H1 (cell line): ENCODE data around the gene ZBTB47. TPM values are rescaled to one million over a fixed set of nuclear protein-coding genes. Genes with fewer than 3 reads are reported as not detected.

Experiments used
- CTCF ChIA-PET: fragments of 300-600 bp; sonication (Branson Sonifier 250); formaldehyde crosslinking; loops from one replicate; lab custom pipeline; 2021; ENCODE audit not compliant: partially characterized antibody; lab: Charles Lee
- POLR2A ChIA-PET: fragments of 300-600 bp; sonication (Branson Sonifier 250); formaldehyde crosslinking; loops from one replicate; lab custom pipeline; 2021; ENCODE audit warnings: inconsistent platforms; ENCODE audit not compliant: partially characterized antibody; lab: Charles Lee
- DNase-seq, 2 experiments: peaks; one replicate each; pipeline versions ENCODE4 v3.0.0 to v3.0.0-alpha.2; 2010 to 2022; ENCODE audit warnings: low spot score in 2 of 2, low read depth in 1 of 2, mixed read lengths in 1 of 2
- FAIRE-seq: peaks from 2 replicates; lab custom pipeline; 2011; peaks lifted over from hg19 to GRCh38; lab: Jason Lieb, UNC
- H2AFZ ChIP-seq: 2 replicates; pipeline ENCODE4 v1.8.1; 2012; ENCODE audit warnings: low read length, inconsistent platforms
- H2AK5ac ChIP-seq: 2 replicates; pipeline ENCODE4 v1.6.1; 2013; ENCODE audit warnings: low read depth, low read length
- H2BK120ac ChIP-seq: replicated peaks from 2 replicates; pipeline ENCODE3; 2013; ENCODE audit warnings: low read depth, low read length, inconsistent platforms
- H2BK12ac ChIP-seq: 2 replicates; pipeline ENCODE4 v1.6.1; 2013; ENCODE audit warnings: low read depth, low read length
- H2BK15ac ChIP-seq: 2 replicates; pipeline ENCODE4 v1.6.1; 2013; ENCODE audit warnings: low read length
- H2BK20ac ChIP-seq: 2 replicates; pipeline ENCODE4 v1.6.1; 2013; ENCODE audit warnings: low read length
- H2BK5ac ChIP-seq: 2 replicates; pipeline ENCODE4 v1.6.1; 2013; ENCODE audit warnings: low read depth, low read length
- H3K14ac ChIP-seq: 2 replicates; pipeline ENCODE4 v1.6.1; 2013; ENCODE audit warnings: inconsistent platforms; ENCODE audit not compliant: insufficient read length
- H3K18ac ChIP-seq: 2 replicates; pipeline ENCODE4 v1.6.1; 2013; ENCODE audit warnings: low read length; ENCODE audit errors: extremely low read depth
- H3K23ac ChIP-seq: 2 replicates; pipeline ENCODE4 v1.6.1; 2013; ENCODE audit warnings: inconsistent platforms; ENCODE audit not compliant: insufficient read length
- H3K23me2 ChIP-seq: 2 replicates; pipeline ENCODE4 v1.6.1; 2013; ENCODE audit warnings: low read depth, low read length
- H3K27ac ChIP-seq: 2 replicates; pipeline ENCODE4 v1.6.1; 2011; ENCODE audit warnings: low read depth, low read length, inconsistent platforms
- H3K27me3 ChIP-seq, 4 experiments: replicated peaks in 1 of 4; 1 replicate in 1 of 4; 2 replicates in 3 of 4; pipeline versions ENCODE4 v1.6.1 to v1.8.1; 2011 to 2013; ENCODE audit warnings: low read length in 3 of 4, mild to moderate bottlenecking in 3 of 4, inconsistent platforms in 2 of 4, mixed read lengths in 2 of 4, moderate library complexity in 1 of 4; ENCODE audit not compliant: control insufficient read depth in 3 of 4, insufficient read depth in 3 of 4; ENCODE audit errors: extremely low read depth in 1 of 4
- H3K36me3 ChIP-seq, 4 experiments: 2 replicates each; pipeline versions ENCODE4 v1.6.1 to v1.8.1; 2011 to 2013; ENCODE audit warnings: mild to moderate bottlenecking in 4 of 4, low read length in 3 of 4, moderate library complexity in 2 of 4, control low read depth in 1 of 4, inconsistent platforms in 1 of 4; ENCODE audit not compliant: insufficient read depth in 4 of 4, control insufficient read depth in 2 of 4
- H3K4ac ChIP-seq: replicated peaks from 2 replicates; pipeline ENCODE3; 2013; ENCODE audit warnings: low read length, low read depth, mixed read lengths, inconsistent platforms; ENCODE audit not compliant: insufficient read length
- H3K4me1 ChIP-seq, 4 experiments: replicated peaks in 1 of 4; 1 replicate in 1 of 4; 2 replicates in 3 of 4; pipeline versions ENCODE4 v1.6.1 to v1.8.1; 2011 to 2013; ENCODE audit warnings: low read length in 3 of 4, inconsistent platforms in 2 of 4, mixed read lengths in 1 of 4; ENCODE audit not compliant: insufficient read depth in 4 of 4, control insufficient read depth in 3 of 4
- H3K4me2 ChIP-seq, 2 experiments: 2 replicates each; pipeline versions ENCODE4 v1.6.1 to v1.8.1; 2011 to 2013; ENCODE audit warnings: low read depth in 2 of 2, low read length in 2 of 2, control low read depth in 1 of 2, inconsistent platforms in 1 of 2, mild to moderate bottlenecking in 1 of 2; ENCODE audit not compliant: insufficient read depth in 1 of 2
- H3K4me3 ChIP-seq, 4 experiments: fragments of 200-600, 300-600 bp in 1 of 4; sonication (generic), shearing (Covaris generic), sonication (Bioruptor Twin) in 1 of 4; 2 replicates each; pipeline versions ENCODE4 v1.5.1 to v1.8.1; 2011 to 2016; ENCODE audit warnings: low read length in 4 of 4, low read depth in 3 of 4, control low read depth in 2 of 4, inconsistent platforms in 2 of 4, mild to moderate bottlenecking in 2 of 4, mixed read lengths in 1 of 4, moderate library complexity in 1 of 4; ENCODE audit not compliant: insufficient read depth in 2 of 4; ENCODE audit errors: extremely low read depth in 1 of 4
- H3K56ac ChIP-seq: replicated peaks from 2 replicates; pipeline ENCODE3; 2013; ENCODE audit warnings: low read depth, mild to moderate bottlenecking, mixed read lengths, low read length, inconsistent platforms; ENCODE audit not compliant: insufficient read length
- H3K79me1 ChIP-seq: 2 replicates; pipeline ENCODE4 v1.6.1; 2013; ENCODE audit warnings: low read depth, low read length, control low read depth
- H3K79me2 ChIP-seq, 2 experiments: 2 replicates each; pipeline versions ENCODE4 v1.6.1 to v1.8.1; 2012 to 2013; ENCODE audit warnings: low read length in 2 of 2, mild to moderate bottlenecking in 2 of 2, inconsistent platforms in 1 of 2; ENCODE audit not compliant: insufficient read depth in 2 of 2, control insufficient read depth in 1 of 2
- H3K9ac ChIP-seq, 4 experiments: replicated peaks in 1 of 4; 1 replicate in 1 of 4; 2 replicates in 3 of 4; pipeline versions ENCODE4 v1.6.1 to v1.8.1; 2011 to 2013; ENCODE audit warnings: low read depth in 3 of 4, low read length in 3 of 4, control low read depth in 2 of 4, mild to moderate bottlenecking in 2 of 4, moderate library complexity in 2 of 4, inconsistent platforms in 1 of 4; ENCODE audit errors: extremely low read depth in 1 of 4
- H3K9me3 ChIP-seq, 2 experiments: 2 replicates each; pipeline versions ENCODE4 v1.6.1 to v1.8.1; 2012 to 2013; ENCODE audit warnings: mild to moderate bottlenecking in 2 of 2, moderate library complexity in 2 of 2, control low read depth in 1 of 2, inconsistent platforms in 1 of 2, low read depth in 1 of 2, low read length in 1 of 2, mixed read lengths in 1 of 2; ENCODE audit not compliant: insufficient read depth in 2 of 2
- H4K20me1 ChIP-seq, 2 experiments: replicated peaks in 1 of 2; 2 replicates each; pipeline versions ENCODE3 to v1.8.1; 2011 to 2013; ENCODE audit warnings: inconsistent platforms in 2 of 2, low read length in 2 of 2, mild to moderate bottlenecking in 1 of 2; ENCODE audit not compliant: insufficient read depth in 2 of 2, control insufficient read depth in 1 of 2
- H4K5ac ChIP-seq: 2 replicates; pipeline ENCODE4 v1.6.1; 2013; ENCODE audit warnings: low read length, low read depth, mixed read lengths, inconsistent platforms; ENCODE audit not compliant: insufficient read length
- H4K8ac ChIP-seq: 2 replicates; pipeline ENCODE4 v1.8.0; 2013; ENCODE audit warnings: mild to moderate bottlenecking, moderate library complexity, low read length, inconsistent platforms; ENCODE audit not compliant: insufficient read depth; ENCODE audit errors: extremely low read depth
- H4K91ac ChIP-seq: replicated peaks from 2 replicates; pipeline ENCODE3; 2013; ENCODE audit warnings: low read length, mixed read lengths, inconsistent platforms; ENCODE audit not compliant: insufficient read length
- BACH1 ChIP-seq: IDR thresholded peaks from 2 replicates; pipeline ENCODE4 v1.6.1; 2012; ENCODE audit warnings: low read length, improper control_type of control experiment
- CTCF ChIP-seq, 3 experiments: IDR thresholded peaks; 1 replicate in 2 of 3; 2 replicates in 1 of 3; pipeline versions ENCODE4 v1.5.1 to v1.6.1; 2011; ENCODE audit warnings: low read length in 3 of 3, mild to moderate bottlenecking in 3 of 3, inconsistent platforms in 2 of 3, low read depth in 1 of 3, moderate library complexity in 1 of 3; ENCODE audit not compliant: insufficient read depth in 1 of 3; ENCODE audit errors: control extremely low read depth in 1 of 3
- EGR1 ChIP-seq: IDR thresholded peaks from 2 replicates; pipeline ENCODE4 v1.6.1; 2011; ENCODE audit warnings: low read depth, low read length, borderline replicate concordance
- EZH2 ChIP-seq: fragments of 200-600 bp; sonication (generic); IDR thresholded peaks from 2 replicates; pipeline ENCODE4 v1.7.1; 2012; ENCODE audit warnings: low read depth, mild to moderate bottlenecking, moderate library complexity, low read length, inconsistent platforms; ENCODE audit not compliant: severe bottlenecking
- GABPA ChIP-seq: IDR thresholded peaks from 2 replicates; pipeline ENCODE4 v1.6.1; 2011; ENCODE audit warnings: mild to moderate bottlenecking, low read length, moderate library complexity, borderline replicate concordance; ENCODE audit not compliant: insufficient read depth
- JUND ChIP-seq: IDR thresholded peaks from 2 replicates; pipeline ENCODE4 v1.6.1; 2011; ENCODE audit warnings: mild to moderate bottlenecking, improper control_type of control experiment, low read length
- KDM5A ChIP-seq: fragments of 200-600 bp; IDR thresholded peaks from 2 replicates; pipeline ENCODE4 v1.7.1; 2012; ENCODE audit warnings: mild to moderate bottlenecking, low read length, inconsistent platforms, mixed read lengths
- MAFK ChIP-seq: IDR thresholded peaks from 2 replicates; pipeline ENCODE4 v1.6.1; 2012; ENCODE audit warnings: low read depth, mild to moderate bottlenecking, improper control_type of control experiment, low read length
- SAP30 ChIP-seq: fragments of 300-600 bp; sonication (generic); IDR thresholded peaks from 2 replicates; pipeline ENCODE4 v1.7.1; 2012; ENCODE audit warnings: low read length, moderate library complexity, mild to moderate bottlenecking, inconsistent platforms; ENCODE audit not compliant: insufficient read depth, insufficient replicate concordance
- TAF7 ChIP-seq: optimal IDR thresholded peaks from 2 replicates; pipeline ENCODE3; 2011; ENCODE audit warnings: low read depth, mild to moderate bottlenecking, inconsistent platforms, low read length, moderate library complexity, borderline replicate concordance
- TCF12 ChIP-seq: IDR thresholded peaks from 2 replicates; pipeline ENCODE4 v1.6.1; 2011; ENCODE audit warnings: low read depth, mild to moderate bottlenecking, low read length
- WGBS, 2 experiments: shearing (Covaris generic) in 1 of 2; methylation state at CpG; one replicate each; pipeline versions ENCODE4 v1.1.6 to v1.1.7; 2013 to 2015; ENCODE audit warnings: low lambda C conversion rate in 2 of 2, mixed read lengths in 2 of 2, inconsistent platforms in 1 of 2, low coverage in 1 of 2, missing lambda C conversion rate in 1 of 2; ENCODE audit not compliant: insufficient replicate concordance in 2 of 2, insufficient coverage in 1 of 2, insufficient read length in 1 of 2; ENCODE audit errors: extremely low coverage in 1 of 2, missing lambda C conversion rate in 1 of 2; 5-methylcytosine and 5-hydroxymethylcytosine counted together
- polyA plus RNA-seq, 7 experiments: library from polyadenylated mRNA; depleted of rRNA in 3 of 7; stranded (reverse) in 5 of 7; unstranded in 2 of 7; fragments of >200 nt in 5 of 7; fragments of 200-250 nt in 2 of 7; gene quantifications; 1 replicate in 5 of 7; 2 replicates in 1 of 7; 4 replicates in 1 of 7; pipeline versions ENCODE4 v1.2.1 to v1.2.3, GENCODE V29; 2011 to 2013; ENCODE audit warnings: missing spikeins in 2 of 7, mixed read lengths in 2 of 7
- total RNA-seq: library from RNA; stranded (reverse); fragmentation: NEBNext Ultra II Directional; extraction: Animal tissue kit (Norgen Biotek cat#: 25700); gene quantifications from 2 replicates; pipeline ENCODE4 v1.2.1, GENCODE V29; 2021

Gene ZBTB47
- total and polyA plus RNA-seq, 2 of the 8 experiments (the other 6 are each of a cell fraction or from before 2014, with no cell fraction given): 2.8 to 4.1 TPM

- no peak for DNase-seq
- no peak overlapping the region for H3K23ac ChIP-seq
- peak; percentile 45 for FAIRE-seq
- no peak overlapping the region for H2BK120ac ChIP-seq
- H3K9me3 ChIP-seq: no peaks in the 10 kb centered on the region
- no peak overlapping the region for H3K4me3 ChIP-seq
- H3K4me1 ChIP-seq: no peaks in the 10 kb centered on the region
- H3K27me3 ChIP-seq: no peaks in the 10 kb centered on the region
- H2BK15ac ChIP-seq: no peak overlapping the region
- peaks cover 0 to 10% (median 3%) of the 10 kb centered on the region in 4 experiments; a peak in 3 of 8 replicates for H3K36me3 ChIP-seq
- H3K23me2 ChIP-seq: no peaks in the 10 kb centered on the region
- H4K5ac ChIP-seq: no peak overlapping the region
- no peak overlapping the region for H2BK5ac ChIP-seq
- no peak overlapping the region for H4K8ac ChIP-seq
- POLR2A ChIA-PET: interaction anchor here (0.7 to 6.0 kb wide), 7 partner anchors 11 to 37 kb away, joined by 3 to 45 read pairs (median 6); partner anchors contain the start of genes NKTR, SEC22C and SS18L2
- no peak overlapping the region for H2BK12ac ChIP-seq
- 94% methylated on average over 2 of the region's 2 CpGs; no CpG with 5 or more reads in 1 of the 2 experiments for WGBS, 2 experiments
- H2BK20ac ChIP-seq: no peak overlapping the region
- no peak overlapping the region for H3K4ac ChIP-seq
- peaks cover 6 to 90% of the 10 kb centered on the region in 2 experiments for H3K79me2 ChIP-seq
- H2AFZ ChIP-seq: no peak overlapping the region
- H3K79me1 ChIP-seq: 0 out of 2 replicates have a peak, but pooled peaks cover 6% of the 10 kb centered on the region
- H3K14ac ChIP-seq: no peak overlapping the region
- CTCF ChIA-PET: interaction anchor here (0.6 to 3.1 kb wide), 25 partner anchors 8 to 187 kb away, joined by 3 to 26 read pairs (median 4); partner anchors contain the start of genes NKTR and SEC22C
- H4K20me1 ChIP-seq: peaks cover 0 to 5% of the 10 kb centered on the region in 2 experiments
- no peak overlapping the region for H3K18ac ChIP-seq
- TF ChIP-seq SAP30 (no peak), TCF12 (no peak), EZH2 (no peak), KDM5A (no peak), BACH1 (peak; percentile 40; the same call in 1 of the 2 replicates), TAF7 (no peak), MAFK (peak; percentile 49; the same call in 1 of the 2 replicates), GABPA (no peak), CTCF (IDR thresholded peaks at IDR 0.05; ENCODE audit: control extremely low read depth in 1 of 3, insufficient read depth in 1 of 3, low read depth in 1 of 3, low read length in 3 of 3) (peak in 1 of 3 experiments; percentile 50; a peak in 1 of 4 replicates), JUND (no peak), EGR1 (no peak)
- no peak overlapping the region for H2AK5ac ChIP-seq
- H4K91ac ChIP-seq: no peak overlapping the region
- H3K27ac ChIP-seq: no peak overlapping the region
- H3K4me2 ChIP-seq: no peak overlapping the region
- no peak overlapping the region for H3K56ac ChIP-seq
- H3K9ac ChIP-seq: no peak overlapping the region
Observed at GRCh38 chr3:42613462-42613861, 40.0 kb upstream of the ZBTB47 start.
